ENCODE measurements around the gene USH1C. TPM values are rescaled to one million over a fixed set of nuclear protein-coding genes. Genes with fewer than 3 reads are reported as not detected.

USH1C gene
- total and polyA plus RNA-seq, 2 of the 4 experiments (the other 2 are of a cell fraction) = not detected

DNA sequence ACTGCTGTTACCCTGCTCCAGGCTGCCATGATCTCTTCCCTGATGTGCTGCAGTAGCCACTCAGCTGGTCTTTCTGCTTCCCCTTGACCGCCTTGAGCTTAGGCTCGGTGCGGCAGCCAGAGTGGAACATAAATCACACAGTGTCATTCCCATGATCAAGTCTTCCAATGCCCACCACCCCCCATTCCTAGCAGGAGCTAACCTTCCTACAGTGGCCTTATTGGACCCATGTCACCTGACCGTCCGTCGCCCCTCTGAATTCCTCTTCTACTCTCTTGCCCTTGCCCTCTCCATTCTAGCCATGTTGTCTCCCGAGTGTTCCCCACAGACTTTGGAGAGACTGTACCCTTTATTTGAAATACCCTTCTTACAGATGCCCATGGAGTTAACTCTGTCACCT lies 46.2 kb upstream of the USH1C start:
- Histone ChIP-seq H4K5ac (ENCODE audit: low read depth, low read length) (no peak overlapping the region), H3K27me3 (ENCODE audit: control insufficient read depth, insufficient read depth, low read length) (peaks cover 3% of the 10 kb centered on the region), H3K27ac (ENCODE audit: insufficient read depth, low read length) (no peak overlapping the region), H3K79me1 (ENCODE audit: low read depth in 1 of 2, low read length in 2 of 2) (no peaks in the 10 kb centered on the region), H2BK120ac (ENCODE audit: low read depth, low read length) (no peak overlapping the region), H3K4me1 (ENCODE audit: control insufficient read depth, insufficient read depth, low read length) (no peaks in the 10 kb centered on the region), H3K18ac (ENCODE audit: low read depth, low read length) (no peak overlapping the region), H2BK5ac (ENCODE audit: low read depth, low read length, poor library complexity, severe bottlenecking) (no peak overlapping the region), H2BK15ac (ENCODE audit: low read depth, low read length) (no peak overlapping the region), H3K9ac (ENCODE audit: low read depth, low read length) (no peak overlapping the region), H3K9me1 (ENCODE audit: insufficient read depth, low read length) (no peaks in the 10 kb centered on the region), H2AK9ac (replicated peaks; ENCODE audit: low read depth, low read length, poor library complexity) (no peak overlapping the region), H4K20me1 (ENCODE audit: insufficient read depth, low read length) (no peaks in the 10 kb centered on the region), H3K4me3 (ENCODE audit: insufficient read depth, low read depth, low read length) (no peak overlapping the region), H3K23ac (ENCODE audit: low read depth, low read length) (no peak overlapping the region), H3K4ac (ENCODE audit: low read depth, low read length) (no peak overlapping the region), H3K56ac (ENCODE audit: extremely low read depth, insufficient read depth, low read length) (no peak overlapping the region), H3K14ac (replicated peaks; ENCODE audit: low read depth, low read length) (no peak overlapping the region), H3K36me3 (ENCODE audit: control insufficient read depth, insufficient read depth, low read length) (no peaks in the 10 kb centered on the region), H3K4me2 (ENCODE audit: low read depth, low read length) (no peak overlapping the region), H3K9me3 (ENCODE audit: control insufficient read depth, insufficient read depth, low read length) (no peaks in the 10 kb centered on the region), H4K8ac (ENCODE audit: low read depth in 2 of 2, low read length in 2 of 2) (no peak overlapping the region), H2AFZ (replicated peaks; ENCODE audit: low read length, poor library complexity) (peak overlapping the region; percentile 9), H4K91ac (ENCODE audit: insufficient read depth, low read depth, low read length) (no peak overlapping the region), H2BK20ac (ENCODE audit: low read depth, low read length) (no peak overlapping the region), H2AK5ac (ENCODE audit: low read depth, low read length) (no peak overlapping the region)
- intact Hi-C loops (cut with micrococcal nuclease) (no loop called here), dilution Hi-C loops (cut with HindIII; ENCODE audit: low sequenced_read_pairs, unreplicated experiment) (loop anchor here (10.0 kb wide), 1 partner anchor 394 kb away; no protein-coding TSS in a partner anchor), in situ Hi-C loops (cut with MboI; ENCODE audit: low sequenced_read_pairs) (no loop called here)
- no TSS peak for BruUV-seq (replicated peaks)
- no peak for DNase-seq
- TF ChIP-seq NFE2L2 (IDR thresholded peaks at IDR 0.05; ENCODE audit: low read depth, low read length) (no peak), FOS (IDR thresholded peaks at IDR 0.05; ENCODE audit: low read depth, low read length) (no peak), MAFK (IDR thresholded peaks at IDR 0.05; ENCODE audit: low read depth, low read length) (no peak), SMC3 (IDR thresholded peaks at IDR 0.05; ENCODE audit: low read depth, low read length) (no peak), MXI1 (IDR thresholded peaks at IDR 0.05; ENCODE audit: borderline replicate concordance, low read depth, low read length) (no peak), RCOR1 (IDR thresholded peaks at IDR 0.05; ENCODE audit: insufficient replicate concordance, low read length) (no peak), POLR2A (IDR thresholded peaks at IDR 0.05; ENCODE audit: low read depth, low read length) (no peak), MAZ (IDR thresholded peaks at IDR 0.05; ENCODE audit: borderline replicate concordance, low read depth, low read length) (no peak), CEBPB (IDR thresholded peaks at IDR 0.05; ENCODE audit: low read depth, low read length) (no peak)
- TF ChIP-seq, protein P1, sequence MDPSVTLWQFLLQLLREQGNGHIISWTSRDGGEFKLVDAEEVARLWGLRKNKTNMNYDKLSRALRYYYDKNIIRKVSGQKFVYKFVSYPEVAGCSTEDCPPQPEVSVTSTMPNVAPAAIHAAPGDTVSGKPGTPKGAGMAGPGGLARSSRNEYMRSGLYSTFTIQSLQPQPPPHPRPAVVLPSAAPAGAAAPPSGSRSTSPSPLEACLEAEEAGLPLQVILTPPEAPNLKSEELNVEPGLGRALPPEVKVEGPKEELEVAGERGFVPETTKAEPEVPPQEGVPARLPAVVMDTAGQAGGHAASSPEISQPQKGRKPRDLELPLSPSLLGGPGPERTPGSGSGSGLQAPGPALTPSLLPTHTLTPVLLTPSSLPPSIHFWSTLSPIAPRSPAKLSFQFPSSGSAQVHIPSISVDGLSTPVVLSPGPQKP (IDR thresholded peaks at IDR 0.05; ENCODE audit: borderline replicate concordance, low read depth, low read length) = no peak
- TF ChIP-seq, protein P2, sequence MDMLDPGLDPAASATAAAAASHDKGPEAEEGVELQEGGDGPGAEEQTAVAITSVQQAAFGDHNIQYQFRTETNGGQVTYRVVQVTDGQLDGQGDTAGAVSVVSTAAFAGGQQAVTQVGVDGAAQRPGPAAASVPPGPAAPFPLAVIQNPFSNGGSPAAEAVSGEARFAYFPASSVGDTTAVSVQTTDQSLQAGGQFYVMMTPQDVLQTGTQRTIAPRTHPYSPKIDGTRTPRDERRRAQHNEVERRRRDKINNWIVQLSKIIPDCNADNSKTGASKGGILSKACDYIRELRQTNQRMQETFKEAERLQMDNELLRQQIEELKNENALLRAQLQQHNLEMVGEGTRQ (IDR thresholded peaks at IDR 0.05; ENCODE audit: low read depth, low read length) = no peak
- TF ChIP-seq, protein P3, sequence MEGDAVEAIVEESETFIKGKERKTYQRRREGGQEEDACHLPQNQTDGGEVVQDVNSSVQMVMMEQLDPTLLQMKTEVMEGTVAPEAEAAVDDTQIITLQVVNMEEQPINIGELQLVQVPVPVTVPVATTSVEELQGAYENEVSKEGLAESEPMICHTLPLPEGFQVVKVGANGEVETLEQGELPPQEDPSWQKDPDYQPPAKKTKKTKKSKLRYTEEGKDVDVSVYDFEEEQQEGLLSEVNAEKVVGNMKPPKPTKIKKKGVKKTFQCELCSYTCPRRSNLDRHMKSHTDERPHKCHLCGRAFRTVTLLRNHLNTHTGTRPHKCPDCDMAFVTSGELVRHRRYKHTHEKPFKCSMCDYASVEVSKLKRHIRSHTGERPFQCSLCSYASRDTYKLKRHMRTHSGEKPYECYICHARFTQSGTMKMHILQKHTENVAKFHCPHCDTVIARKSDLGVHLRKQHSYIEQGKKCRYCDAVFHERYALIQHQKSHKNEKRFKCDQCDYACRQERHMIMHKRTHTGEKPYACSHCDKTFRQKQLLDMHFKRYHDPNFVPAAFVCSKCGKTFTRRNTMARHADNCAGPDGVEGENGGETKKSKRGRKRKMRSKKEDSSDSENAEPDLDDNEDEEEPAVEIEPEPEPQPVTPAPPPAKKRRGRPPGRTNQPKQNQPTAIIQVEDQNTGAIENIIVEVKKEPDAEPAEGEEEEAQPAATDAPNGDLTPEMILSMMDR (conservative IDR thresholded peaks at IDR 0.05; ENCODE audit: low read depth, low read length) = no peak
- ChIA-PET POLR2A (ENCODE audit: unreplicated experiment) (no interaction called here), CTCF (no interaction called here)
- ATAC-seq (ENCODE audit: low read depth) = no peak
- WGBS, 2 experiments (ENCODE audit: extremely low coverage in 2 of 2, insufficient read length in 1 of 2) = 84% methylated on average over 7 of the region's 7 CpGs; no CpG with 5 or more reads in 1 of the 2 experiments

All from IMR-90 (cell line).